Left ventricle myocardium inferior (tissue), 1 donor: ENCODE data around the gene B3GNT9. TPM values are rescaled to one million over a fixed set of nuclear protein-coding genes. Genes with fewer than 3 reads are reported as not detected.

Experiments
- DNase-seq: peaks from one replicate; pipeline ENCODE4 v3.0.0-alpha.2; 2020
- H3K27ac ChIP-seq: fragments of 200-600 bp; replicated peaks from 2 replicates; pipeline ENCODE4 v1.8.0; 2021
- H3K27me3 ChIP-seq: fragments of 200-600 bp; 2 replicates; pipeline ENCODE4 v1.8.0; 2021; ENCODE audit warnings: low read depth
- H3K36me3 ChIP-seq: fragments of 200-600 bp; 2 replicates; pipeline ENCODE4 v1.8.0; 2021
- H3K4me1 ChIP-seq: fragments of 200-600 bp; 2 replicates; pipeline ENCODE4 v1.8.0; 2021
- H3K4me3 ChIP-seq: fragments of 200-600 bp; 2 replicates; pipeline ENCODE4 v1.8.0; 2021; ENCODE audit warnings: mild to moderate bottlenecking, moderate library complexity
- H3K9me3 ChIP-seq: fragments of 200-600 bp; replicated peaks from 2 replicates; pipeline ENCODE4 v1.8.0; 2021
- CTCF ChIP-seq: fragments of 200-600 bp; IDR thresholded peaks from 2 replicates; pipeline ENCODE4 v1.8.0; 2021; ENCODE audit warnings: antibody characterized with exemption, mild to moderate bottlenecking, borderline replicate concordance
- intact Hi-C: fragments of 100-400 bp; cut with micrococcal nuclease; formaldehyde crosslinking; loops from one replicate; pipeline ENCODE4 v1.11.0; 2022
- total RNA-seq: library from RNA; stranded (reverse); fragmentation: NEBNext Ultra II Directional; extraction: Animal tissue kit (Norgen Biotek cat#: 25700); gene quantifications from one replicate; pipeline ENCODE4 v1.2.1, GENCODE V29; 2021
- donor health status: DM: no; HTN: yes; CAD: no; lungs with severe emphysema.

B3GNT9 gene
- total RNA-seq, 1 donor from 2014 or later = 9.8 TPM

DNA sequence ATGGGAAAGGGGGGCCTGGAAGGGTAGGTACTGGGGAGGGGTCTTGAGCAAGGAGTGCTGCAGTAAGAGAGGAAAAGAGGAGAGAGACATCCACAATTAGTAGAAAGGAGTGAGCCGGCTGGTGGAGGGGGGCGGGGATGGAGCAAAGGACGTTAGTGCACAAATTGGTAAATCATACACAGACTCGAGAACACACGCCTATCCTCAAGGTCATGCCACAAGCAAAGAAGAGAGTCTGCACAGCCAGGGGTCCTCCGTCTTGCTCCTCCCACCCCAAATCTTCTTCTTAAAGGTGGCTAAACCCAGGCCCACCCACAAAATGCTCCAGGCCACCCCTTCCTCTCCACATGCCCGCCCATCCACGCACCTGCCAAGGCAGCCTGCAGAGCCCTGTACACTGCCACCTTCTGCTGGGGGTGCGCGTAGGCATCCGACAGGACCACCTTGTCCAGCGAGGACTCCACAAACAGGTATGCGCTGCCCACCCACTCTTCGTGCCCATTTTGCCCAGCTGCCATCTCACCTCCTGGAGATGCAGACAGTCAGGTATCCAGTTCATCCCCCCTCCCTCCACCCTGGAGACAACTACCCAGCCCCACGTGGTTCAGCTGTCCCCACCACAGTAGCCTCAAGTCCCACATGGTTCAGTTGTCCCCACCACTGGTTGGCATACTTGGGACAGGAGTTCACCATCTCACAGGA, 5.5 kb upstream of the B3GNT9 start:
- Histone ChIP-seq H3K9me3 (no peaks in the 10 kb centered on the region), H3K27ac (no peak overlapping the region), H3K4me1 (peaks cover 45% of the 10 kb centered on the region), H3K4me3 (no peak overlapping the region), H3K27me3 (no peaks in the 10 kb centered on the region), H3K36me3 (no peaks in the 10 kb centered on the region)
- no peak for TF ChIP-seq CTCF
- intact Hi-C loops = no loop called here
- DNase-seq = no peak

DNA sequence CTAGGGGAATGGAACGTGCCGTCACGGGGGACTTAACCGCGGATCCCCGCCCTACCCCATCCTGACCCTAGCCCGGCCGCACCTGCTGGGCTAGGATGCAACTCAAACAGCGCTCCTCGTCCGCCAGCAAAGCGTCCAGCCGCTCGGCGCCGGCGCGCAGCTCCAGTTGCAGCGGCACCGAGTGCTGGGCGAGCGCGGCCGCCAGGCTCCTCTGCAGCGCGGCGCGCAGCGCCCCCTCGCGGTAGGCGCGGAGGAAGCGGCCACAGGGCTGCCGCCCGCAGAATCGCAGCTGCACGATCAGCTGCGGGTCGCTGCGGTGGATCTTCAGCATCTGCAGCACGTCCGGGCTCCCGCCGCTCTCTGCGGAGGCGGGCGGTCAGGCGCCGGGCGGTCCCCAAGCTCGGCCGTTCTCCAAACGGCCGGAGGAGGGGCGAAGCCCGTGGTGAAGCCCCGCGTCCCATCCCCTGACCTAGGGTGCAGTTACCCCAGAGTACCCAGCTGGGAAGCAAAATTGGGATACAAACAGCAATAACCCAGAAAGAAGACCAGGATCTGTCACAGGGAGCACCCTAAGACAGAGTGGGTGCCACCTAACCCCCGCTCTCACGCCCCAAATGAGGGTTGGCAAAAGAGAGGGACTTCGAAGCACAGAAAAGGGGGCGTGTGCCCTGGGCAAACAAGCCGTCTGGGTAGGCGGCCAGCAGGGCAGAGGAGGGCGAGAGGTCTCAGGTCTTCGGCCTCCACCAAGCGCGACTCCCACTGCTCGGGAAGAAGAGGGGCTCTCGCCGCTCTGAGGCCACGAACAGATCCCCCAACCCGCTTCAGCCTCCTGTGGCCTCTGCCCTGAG, 4.7 kb upstream of the B3GNT9 start:
- Histone ChIP-seq H3K4me1 (peaks cover 46% of the 10 kb centered on the region), H3K4me3 (peak overlapping the region; percentile 51), H3K27ac (no peak overlapping the region), H3K9me3 (no peaks in the 10 kb centered on the region), H3K27me3 (peaks cover 4% of the 10 kb centered on the region), H3K36me3 (no peaks in the 10 kb centered on the region)
- TF ChIP-seq CTCF = peak; percentile 97
- peak; percentile 72 for DNase-seq
- intact Hi-C loops = no loop called here

DNA sequence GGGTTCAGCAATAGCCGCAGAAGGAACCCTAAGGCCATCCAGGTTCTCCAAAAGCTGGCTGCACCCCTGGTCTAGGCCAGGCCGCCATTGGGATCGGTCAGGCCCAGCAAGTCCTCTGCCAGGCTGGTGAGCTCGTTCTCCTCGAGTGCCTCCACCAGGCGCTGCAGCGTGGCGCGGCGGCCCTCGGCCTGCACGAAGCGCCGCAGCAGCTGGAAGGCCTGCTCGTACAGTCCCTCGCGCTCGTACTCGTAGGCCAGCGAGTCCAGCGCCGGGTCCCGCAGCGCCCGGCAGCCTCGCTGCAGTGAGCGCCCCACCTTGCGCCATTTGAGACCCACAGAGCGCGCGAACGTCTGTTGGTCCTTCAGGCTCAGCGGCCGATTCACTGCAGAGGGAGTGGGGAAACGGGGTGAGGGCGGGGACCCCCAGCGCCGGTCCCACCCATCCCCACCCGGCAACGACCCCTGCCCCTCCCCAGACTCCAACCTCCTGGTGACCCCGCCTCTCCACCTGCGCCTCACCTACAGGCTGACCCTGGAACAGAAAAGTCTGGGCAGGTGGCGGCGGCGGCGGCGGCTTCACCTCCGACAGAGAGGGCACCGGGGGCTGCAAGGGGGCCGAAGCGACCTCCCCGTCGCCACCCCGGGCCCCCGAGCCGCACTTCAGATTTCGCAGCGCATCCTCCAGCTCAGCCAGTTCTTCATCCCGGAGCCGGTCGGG, 3.9 kb upstream of the B3GNT9 start:
- no peak overlapping the region for H3K27ac ChIP-seq
- peaks cover 46% of the 10 kb centered on the region for H3K4me1 ChIP-seq
- no peaks in the 10 kb centered on the region for H3K9me3 ChIP-seq
- no peak for DNase-seq
- peak overlapping the region; percentile 51 for H3K4me3 ChIP-seq
- TF ChIP-seq CTCF = no peak
- intact Hi-C loops = loop anchor here (5.0 kb wide), 1 partner anchor 177 kb away; no protein-coding TSS in a partner anchor
- H3K36me3 ChIP-seq = no peaks in the 10 kb centered on the region
- peaks cover 11% of the 10 kb centered on the region for H3K27me3 ChIP-seq

DNA sequence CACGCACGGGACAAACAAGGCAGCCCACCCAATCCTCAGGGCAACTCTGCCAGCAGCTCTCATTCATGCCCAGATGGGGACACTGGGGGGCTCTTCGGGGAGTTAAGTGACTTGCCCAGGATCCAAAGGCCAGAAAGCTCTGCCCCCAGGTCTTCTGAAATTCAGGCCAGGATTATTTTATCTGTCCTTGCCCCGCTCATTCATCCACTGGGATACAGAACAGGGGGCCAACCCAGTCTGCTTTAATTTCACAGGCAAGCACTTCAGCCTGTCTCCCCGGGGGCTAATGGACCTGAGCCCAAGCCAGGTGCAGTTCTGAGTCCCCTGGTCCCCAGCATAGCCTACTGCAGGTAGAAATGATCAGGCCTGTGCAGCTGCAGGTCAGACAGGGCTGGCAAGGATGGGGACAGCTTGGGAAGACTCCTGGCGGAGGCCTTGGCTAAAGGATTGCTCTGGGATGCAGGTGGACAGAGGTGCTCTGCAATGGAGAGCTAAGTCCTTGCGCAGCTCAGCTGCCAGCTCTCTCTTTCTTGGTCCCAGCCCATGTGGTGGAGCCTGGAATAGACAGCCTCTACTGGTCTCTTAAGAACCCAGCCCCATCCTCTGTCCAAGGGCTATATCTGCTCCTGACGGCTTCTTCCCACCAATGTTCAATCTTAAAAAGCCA, 766 bp upstream of the B3GNT9 start:
- Histone ChIP-seq H3K4me1 (peaks cover 34% of the 10 kb centered on the region), H3K9me3 (no peaks in the 10 kb centered on the region), H3K4me3 (peak overlapping the region; percentile 75), H3K36me3 (peaks cover 16% of the 10 kb centered on the region), H3K27me3 (peaks cover 12% of the 10 kb centered on the region), H3K27ac (peak overlapping the region; percentile 82)
- no peak for DNase-seq
- no peak for TF ChIP-seq CTCF
- intact Hi-C loops = loop anchor here (5.0 kb wide), 1 partner anchor 174 kb away; no protein-coding TSS in a partner anchor
